ENCODE measurements around the gene ARID2. TPM values are rescaled to one million over a fixed set of nuclear protein-coding genes. Genes with fewer than 3 reads are reported as not detected.

ARID2 gene
- total RNA-seq, 1 experiment from 2014 or later: 21.9 TPM

- Mint-ChIP-seq H3K27me3 (ENCODE audit: insufficient read depth, unreplicated experiment) (no peaks in the 10 kb centered on the region), H3K9me3 (ENCODE audit: unreplicated experiment) (peaks cover 5% of the 10 kb centered on the region), H3K4me1 (ENCODE audit: insufficient read depth, unreplicated experiment) (no peaks in the 10 kb centered on the region), H3K4me3 (ENCODE audit: unreplicated experiment) (no peak overlapping the region), H3K27ac (ENCODE audit: low read depth, unreplicated experiment) (no peak overlapping the region), H3K36me3 (ENCODE audit: insufficient read depth, unreplicated experiment) (no peaks in the 10 kb centered on the region)
- POLR2A ChIA-PET: no interaction called here
- CTCF ChIA-PET: interaction anchor here (0.6 to 0.7 kb wide), 2 partner anchors 129 to 901 kb away, joined by 3 read pairs; no protein-coding TSS in a partner anchor
- BruUV-seq (replicated peaks): no TSS peak
- DNase-seq (ENCODE audit: unreplicated experiment): no peak
- no peak for TF ChIP-seq CTCF (IDR thresholded peaks at IDR 0.05; ENCODE audit: unreplicated experiment)
- intact Hi-C loops (cut with micrococcal nuclease): no loop called here
Measured at GRCh38 chr12:45803111-45803510, 73.6 kb downstream of the ARID2 start.

GRCh38 chr12:45816652-45817051 is 87.1 kb downstream of the ARID2 start:
- Mint-ChIP-seq H3K36me3 (ENCODE audit: insufficient read depth, unreplicated experiment) (peaks cover 19% of the 10 kb centered on the region), H3K4me1 (ENCODE audit: insufficient read depth, unreplicated experiment) (no peaks in the 10 kb centered on the region), H3K9me3 (ENCODE audit: unreplicated experiment) (no peaks in the 10 kb centered on the region), H3K27ac (ENCODE audit: low read depth, unreplicated experiment) (no peak overlapping the region), H3K4me3 (ENCODE audit: unreplicated experiment) (no peak overlapping the region), H3K27me3 (ENCODE audit: insufficient read depth, unreplicated experiment) (no peaks in the 10 kb centered on the region)
- no TSS peak for BruUV-seq (replicated peaks)
- CTCF ChIA-PET: interaction anchor here (1.3 kb wide), 1 partner anchor 12 kb away, joined by 5 read pairs; no protein-coding TSS in a partner anchor
- DNase-seq (ENCODE audit: unreplicated experiment): no peak
- POLR2A ChIA-PET: no interaction called here
- no peak for TF ChIP-seq CTCF (IDR thresholded peaks at IDR 0.05; ENCODE audit: unreplicated experiment)
- intact Hi-C loops (cut with micrococcal nuclease): no loop called here

GRCh38 chr12:45827974-45828373 is 98.5 kb downstream of the ARID2 start:
- Mint-ChIP-seq H3K9me3 (ENCODE audit: unreplicated experiment) (no peaks in the 10 kb centered on the region), H3K36me3 (ENCODE audit: insufficient read depth, unreplicated experiment) (peaks cover 23% of the 10 kb centered on the region), H3K27me3 (ENCODE audit: insufficient read depth, unreplicated experiment) (no peaks in the 10 kb centered on the region), H3K4me3 (ENCODE audit: unreplicated experiment) (no peak overlapping the region), H3K4me1 (ENCODE audit: insufficient read depth, unreplicated experiment) (no peaks in the 10 kb centered on the region), H3K27ac (ENCODE audit: low read depth, unreplicated experiment) (no peak overlapping the region)
- no peak for DNase-seq (ENCODE audit: unreplicated experiment)
- BruUV-seq (replicated peaks): no TSS peak
- TF ChIP-seq CTCF (IDR thresholded peaks at IDR 0.05; ENCODE audit: unreplicated experiment): no peak
- ChIA-PET POLR2A (no interaction called here), CTCF (interaction anchor here (1.1 kb wide), 1 partner anchor 10 kb away, joined by 5 read pairs; no protein-coding TSS in a partner anchor)
- intact Hi-C loops (cut with micrococcal nuclease): no loop called here

GRCh38 chr12:45828402-45828801 is 98.9 kb downstream of the ARID2 start:
- CTCF ChIA-PET: interaction anchor here (1.1 kb wide), 1 partner anchor 11 kb away, joined by 5 read pairs; no protein-coding TSS in a partner anchor

More at GRCh38 chr12:45828402-45828801, 98.9 kb downstream of the ARID2 start:
- DNase-seq (ENCODE audit: unreplicated experiment): no peak
- no peak overlapping the region for H3K27ac Mint-ChIP-seq (ENCODE audit: low read depth, unreplicated experiment)
- no peaks in the 10 kb centered on the region for H3K27me3 Mint-ChIP-seq (ENCODE audit: insufficient read depth, unreplicated experiment)
- no peaks in the 10 kb centered on the region for H3K9me3 Mint-ChIP-seq (ENCODE audit: unreplicated experiment)
- no peak overlapping the region for H3K4me3 Mint-ChIP-seq (ENCODE audit: unreplicated experiment)
- H3K36me3 Mint-ChIP-seq (ENCODE audit: insufficient read depth, unreplicated experiment): peaks cover 22% of the 10 kb centered on the region
- no peaks in the 10 kb centered on the region for H3K4me1 Mint-ChIP-seq (ENCODE audit: insufficient read depth, unreplicated experiment)
- no peak for TF ChIP-seq CTCF (IDR thresholded peaks at IDR 0.05; ENCODE audit: unreplicated experiment)
- intact Hi-C loops (cut with micrococcal nuclease): no loop called here
- BruUV-seq (replicated peaks): no TSS peak
- POLR2A ChIA-PET: no interaction called here

Measured in MCF 10A (cell line).